ENCODE results near the gene SRF.
A peak's percentile ranks its signal among the peaks of the same experiment; 100 is the strongest.

The SRF gene

DNA sequence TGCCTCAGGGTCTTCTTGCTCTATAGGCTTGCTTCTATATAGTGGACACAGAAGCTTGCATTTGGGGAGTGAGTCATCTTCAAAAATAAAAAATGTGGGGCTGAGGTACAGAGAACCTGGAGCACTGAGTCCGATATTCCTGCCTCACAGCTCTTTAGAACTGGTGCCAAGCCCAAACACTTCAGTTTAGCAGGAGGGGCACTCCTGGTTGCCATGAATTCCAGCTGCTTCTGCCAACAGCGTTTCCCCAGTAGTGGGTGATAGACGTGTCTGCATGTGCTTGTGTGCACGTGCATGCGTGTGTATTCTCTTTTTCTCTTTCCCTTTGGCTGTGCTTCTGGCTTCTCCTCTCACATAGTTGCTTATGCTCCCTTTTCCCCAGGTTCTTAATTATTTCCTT lies 46.3 kb downstream of the SRF start:
- no peak for DNase-seq (ENCODE audit: low spot score)

DNA sequence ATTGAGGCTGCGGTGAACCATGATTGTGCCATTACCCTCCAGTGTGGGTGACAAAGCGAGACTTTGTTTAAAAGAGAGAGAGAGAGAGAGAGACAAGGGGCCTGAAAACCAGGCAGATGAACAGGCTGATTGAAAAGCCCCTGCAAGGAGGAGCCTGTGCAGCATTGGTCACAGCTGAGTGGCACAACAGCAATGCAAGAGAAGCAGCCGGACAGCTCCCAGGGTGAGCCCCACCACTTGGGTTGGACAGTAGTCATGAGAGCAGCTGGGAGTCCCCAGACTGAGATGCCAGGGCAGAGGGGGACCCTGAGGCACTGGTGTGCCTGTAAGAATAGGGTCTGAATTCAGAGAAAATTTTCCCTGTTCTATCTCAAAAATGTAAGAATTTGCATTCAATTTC lies 48.0 kb downstream of the SRF start:
- DNase-seq (ENCODE audit: low spot score) = peak; percentile 27

DNA sequence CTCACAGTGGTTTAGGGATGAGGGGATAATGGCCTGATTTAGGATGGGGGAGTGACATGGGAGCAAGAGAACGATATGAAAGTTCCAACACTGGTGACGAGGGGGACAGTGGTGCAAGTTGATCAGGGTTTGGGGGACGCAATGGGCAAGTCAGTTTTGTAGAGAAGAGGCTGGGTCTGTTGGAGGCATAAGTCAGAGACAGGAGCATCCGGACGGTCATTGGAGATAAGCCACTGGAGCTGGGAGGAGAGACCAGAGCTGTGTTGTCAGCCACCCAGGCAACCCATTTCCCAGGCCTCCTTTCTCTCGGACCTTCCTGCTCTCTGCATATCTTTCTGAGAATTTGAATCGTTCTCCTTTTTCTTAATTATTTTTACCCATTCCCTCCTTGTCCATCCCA lies 48.7 kb downstream of the SRF start:
- DNase-seq (ENCODE audit: low spot score) = peak; percentile 15

DNA sequence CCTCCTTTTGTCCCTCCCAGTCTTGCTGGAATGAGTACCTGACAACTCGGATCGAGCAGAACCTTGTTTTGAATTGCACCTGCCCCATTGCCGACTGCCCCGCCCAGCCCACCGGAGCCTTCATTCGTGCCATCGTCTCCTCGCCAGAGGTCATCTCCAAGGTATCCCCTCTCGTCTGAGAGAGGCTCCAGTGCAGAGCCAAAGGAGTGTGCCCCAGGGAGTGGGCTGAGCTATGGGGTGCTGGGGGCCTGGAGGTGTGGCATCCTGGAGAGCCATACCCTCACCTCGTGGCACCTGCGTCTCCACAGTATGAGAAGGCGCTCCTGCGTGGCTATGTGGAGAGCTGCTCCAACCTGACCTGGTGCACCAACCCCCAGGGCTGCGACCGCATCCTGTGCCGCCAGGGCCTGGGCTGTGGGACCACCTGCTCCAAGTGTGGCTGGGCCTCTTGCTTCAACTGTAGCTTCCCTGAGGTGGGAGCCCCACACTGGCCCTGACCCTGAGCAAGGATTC lies 49.4 kb downstream of the SRF start:
- DNase-seq (ENCODE audit: low spot score) = peak; percentile 27

DNA sequence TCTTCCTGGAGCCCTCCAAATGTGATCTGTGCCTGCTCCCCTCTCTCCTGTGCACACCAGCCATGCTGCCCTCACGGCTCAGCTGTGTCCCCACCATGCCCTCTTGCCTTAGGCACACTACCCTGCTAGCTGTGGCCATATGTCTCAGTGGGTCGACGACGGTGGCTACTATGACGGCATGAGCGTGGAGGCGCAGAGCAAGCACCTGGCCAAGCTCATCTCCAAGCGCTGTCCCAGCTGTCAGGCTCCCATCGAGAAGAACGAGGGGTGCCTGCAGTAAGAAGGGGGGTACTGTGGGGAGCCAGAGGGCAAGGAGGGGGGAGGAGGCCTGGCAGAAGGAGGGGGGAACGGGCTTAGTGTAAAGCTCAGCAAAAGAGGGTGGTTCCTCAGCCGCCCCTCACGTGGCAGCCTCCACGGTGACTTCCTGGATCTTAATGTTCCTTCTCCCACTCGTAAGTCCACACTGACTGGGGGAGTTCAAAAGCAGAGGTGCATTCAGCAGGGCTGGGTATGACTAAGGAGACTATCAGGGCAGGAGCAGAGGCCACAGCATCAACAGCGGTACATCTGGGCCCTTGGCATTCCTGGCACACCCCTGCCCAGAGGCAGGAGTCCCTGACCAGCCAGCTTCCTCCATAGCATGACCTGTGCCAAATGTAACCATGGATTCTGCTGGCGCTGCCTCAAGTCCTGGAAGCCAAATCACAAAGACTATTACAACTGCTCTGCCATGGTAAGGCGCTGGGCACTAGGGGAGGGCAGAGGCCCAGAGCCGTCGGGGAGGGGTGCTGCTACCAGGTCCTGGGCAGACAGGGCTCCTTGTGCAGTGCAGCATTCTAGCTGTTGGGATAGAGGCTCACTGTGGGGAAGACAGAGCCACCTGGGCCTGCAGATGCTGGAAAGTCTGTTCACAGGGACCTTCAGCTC lies 50.2 kb downstream of the SRF start:
- peak; percentile 29 for DNase-seq (ENCODE audit: low spot score)

DNA sequence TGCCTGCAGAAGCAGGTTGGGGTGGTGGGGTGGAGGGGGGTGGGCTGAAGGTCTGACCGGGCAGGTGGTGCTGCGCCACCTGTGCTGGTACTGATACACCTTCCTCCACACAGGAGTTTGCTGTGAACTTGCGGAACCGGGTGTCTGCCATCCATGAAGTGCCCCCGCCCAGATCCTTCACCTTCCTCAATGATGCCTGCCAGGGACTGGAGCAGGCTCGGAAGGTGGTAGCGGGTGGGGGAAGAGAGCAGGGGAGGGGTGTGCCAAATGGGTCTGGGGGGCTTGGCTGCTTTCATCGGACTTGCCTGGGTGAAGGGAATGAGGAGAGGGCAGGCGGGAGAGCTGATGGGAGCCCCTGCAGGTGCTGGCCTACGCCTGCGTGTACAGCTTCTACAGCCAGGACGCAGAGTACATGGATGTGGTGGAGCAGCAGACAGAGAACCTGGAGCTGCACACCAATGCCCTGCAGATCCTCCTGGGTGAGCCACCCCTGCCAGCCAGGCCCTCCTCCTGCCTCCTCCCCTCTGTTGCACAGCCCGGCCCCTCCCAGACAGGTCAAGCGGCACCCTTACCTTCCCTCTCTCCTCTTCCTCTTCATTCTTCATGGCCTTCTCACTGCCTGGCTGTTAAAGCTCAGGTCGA lies 51.5 kb downstream of the SRF start:
- peak; percentile 24 for DNase-seq (ENCODE audit: low spot score)

DNA sequence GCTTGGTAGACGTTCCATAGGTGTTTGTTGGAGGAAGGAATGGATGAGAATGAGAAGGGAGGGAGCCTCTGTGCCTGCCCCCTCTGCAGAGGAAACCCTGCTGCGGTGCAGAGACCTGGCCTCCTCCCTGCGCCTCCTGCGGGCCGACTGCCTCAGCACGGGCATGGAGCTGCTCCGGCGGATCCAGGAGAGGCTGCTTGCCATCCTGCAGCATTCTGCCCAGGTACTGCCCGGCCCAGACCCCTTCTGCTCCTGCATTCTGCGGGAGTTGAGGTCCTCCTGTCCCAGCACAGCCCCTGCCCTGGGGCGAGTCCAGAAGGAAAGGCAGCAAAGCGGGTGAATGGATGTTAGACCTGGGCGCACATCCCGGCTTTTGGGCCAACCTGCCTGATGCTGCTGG lies 52.1 kb downstream of the SRF start:
- DNase-seq (ENCODE audit: low spot score) = peak; percentile 31

DNA sequence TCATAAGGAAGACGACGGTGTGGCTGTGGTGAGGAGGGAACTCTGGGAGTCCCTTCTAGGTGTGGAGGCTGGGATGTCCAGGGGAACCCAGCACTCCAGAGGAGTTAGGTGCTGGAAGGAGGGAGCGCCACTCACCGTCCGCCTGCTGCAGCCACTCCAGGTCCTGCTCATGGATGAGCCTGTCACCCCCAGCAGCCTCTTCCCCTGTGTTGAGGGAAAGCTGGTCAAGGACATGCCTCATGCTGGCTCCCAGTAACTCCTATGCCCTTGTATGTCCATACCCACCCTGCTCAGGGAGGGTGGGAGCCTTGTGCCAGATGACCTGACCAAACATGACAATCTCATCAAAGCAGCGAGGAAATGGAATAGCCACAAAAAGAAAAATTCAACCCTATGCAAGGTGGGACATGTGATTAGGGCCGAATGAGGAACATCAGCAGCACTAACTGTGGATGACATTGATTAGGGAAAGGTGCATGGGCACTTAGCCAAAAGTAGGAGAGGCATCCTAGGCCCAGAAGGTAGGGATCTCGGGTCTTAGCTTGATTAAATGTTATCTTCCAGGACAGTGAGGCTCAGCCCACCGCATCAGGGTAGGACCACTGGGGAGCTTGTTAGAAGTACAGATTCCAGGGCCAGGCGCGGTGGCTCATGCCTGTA lies 55.3 kb downstream of the SRF start:
- DNase-seq (ENCODE audit: low spot score) = peak; percentile 16

DNA sequence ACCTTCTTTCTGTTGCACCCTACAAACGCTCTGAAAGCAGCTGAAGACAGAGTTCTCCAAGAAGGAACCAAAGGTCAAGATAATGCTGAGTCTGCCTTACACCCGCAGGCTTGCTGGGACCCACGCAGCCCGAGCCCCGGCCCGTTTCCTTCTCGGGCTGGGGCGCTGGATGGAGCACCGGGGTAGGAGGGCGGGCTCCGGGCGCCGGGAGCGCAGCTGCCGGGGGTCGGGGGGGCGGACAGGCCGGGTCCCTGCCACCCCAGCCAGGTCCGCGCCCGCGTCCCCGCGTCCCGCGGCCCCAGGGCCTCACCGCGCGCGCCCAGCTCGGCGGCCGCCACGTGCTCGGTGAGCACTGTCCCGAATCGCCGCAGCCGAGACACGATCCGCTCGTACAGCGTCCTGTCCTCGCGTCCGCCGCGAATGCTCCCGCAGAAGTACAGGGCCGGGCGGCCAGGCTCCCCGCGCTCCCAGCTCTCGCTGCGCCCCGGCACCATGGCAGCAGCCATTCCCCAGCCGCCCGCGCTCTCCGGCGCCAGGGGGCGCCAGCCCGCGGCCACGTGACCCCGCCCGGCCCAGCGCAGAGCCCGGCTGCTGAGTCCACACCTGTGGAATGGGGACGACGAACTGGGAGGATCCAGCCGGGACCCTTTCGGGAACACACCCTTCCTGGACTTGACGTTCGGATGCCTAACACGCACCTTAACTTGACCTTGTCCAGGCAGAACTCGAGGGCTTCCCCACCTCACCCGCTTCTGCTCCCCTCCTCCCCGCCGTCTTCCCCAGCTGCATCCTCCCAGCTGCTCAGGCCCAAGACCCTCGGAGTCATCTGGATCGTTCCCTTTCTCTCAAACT lies 58.1 kb downstream of the SRF start, which contains the start of gene DNPH1:
Gene DNPH1 (minus strand): TSS at position 531 of the 852 bp plus-strand sequence. CDS start 25 bp downstream, at position 506.
- DNase-seq (ENCODE audit: low spot score) = peak; percentile 97

DNA sequence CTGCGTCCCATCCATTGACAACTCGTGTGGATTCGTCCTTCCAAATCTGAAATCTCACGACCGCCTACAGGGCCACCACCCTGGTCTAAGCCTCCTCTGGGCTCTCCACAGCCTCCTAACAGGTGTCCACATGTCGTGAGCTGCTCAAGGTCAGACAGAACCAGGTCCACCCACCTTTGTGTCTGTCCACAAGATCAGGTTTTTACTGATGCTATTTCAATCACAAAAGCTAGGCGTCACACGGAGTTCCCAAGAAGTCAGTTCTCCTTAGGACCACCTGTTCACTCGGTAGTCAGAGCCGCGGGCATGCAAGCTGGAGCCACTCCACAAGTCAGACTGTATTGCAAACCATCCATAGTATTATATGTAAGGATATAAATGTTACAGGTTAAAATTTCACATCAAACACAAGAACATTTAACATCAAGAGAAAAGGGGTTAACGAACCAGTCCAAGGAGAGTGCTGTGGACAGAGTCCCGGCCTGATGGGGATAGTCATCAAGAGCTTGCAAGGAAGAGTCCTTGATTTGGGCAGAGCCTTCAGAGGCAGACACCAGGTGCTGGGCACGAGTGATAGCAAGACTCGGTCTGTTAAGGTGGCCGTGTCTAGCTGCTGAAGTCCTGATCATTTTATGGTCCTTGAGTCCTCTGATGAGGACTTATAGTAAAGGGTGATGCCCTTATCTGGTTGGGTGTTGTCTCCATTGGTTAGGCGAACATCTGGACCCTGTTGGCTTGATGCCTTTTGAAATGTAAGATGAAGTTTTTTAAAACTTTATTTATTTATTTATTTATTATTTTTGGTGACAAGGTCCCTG lies 58.9 kb downstream of the SRF start:
- DNase-seq (ENCODE audit: low spot score) = peak; percentile 9

DNA sequence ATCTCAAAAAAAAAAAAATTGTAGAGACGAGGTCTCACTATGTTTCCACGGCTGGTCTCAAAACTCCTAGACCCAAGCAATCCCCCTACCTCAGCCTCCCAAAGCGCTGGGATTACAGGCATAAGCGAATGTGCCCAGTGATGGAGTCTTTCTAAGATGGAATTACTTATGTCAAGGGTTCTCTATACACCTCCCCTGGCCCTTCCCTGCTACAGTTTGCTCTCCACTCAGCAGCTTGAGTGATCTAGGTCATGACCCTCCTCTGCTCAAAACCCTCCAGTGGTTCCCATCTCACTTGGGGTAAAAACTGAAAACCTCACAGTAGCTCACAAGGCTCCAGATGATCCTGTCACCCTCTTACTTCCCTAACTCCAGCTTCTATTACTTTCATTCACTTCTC lies 60.0 kb downstream of the SRF start:
- no peak for DNase-seq (ENCODE audit: low spot score)
